NCI-H2171 treated with DMSO at 0.1 percent for 48 hours (cell line): ENCODE measurements around the gene ZFPM1.

Source experiments
- DNase-seq: peaks from one replicate; lab custom pipeline; 2025; lab: John Stamatoyannopoulos, UW

ZFPM1 gene

DNA sequence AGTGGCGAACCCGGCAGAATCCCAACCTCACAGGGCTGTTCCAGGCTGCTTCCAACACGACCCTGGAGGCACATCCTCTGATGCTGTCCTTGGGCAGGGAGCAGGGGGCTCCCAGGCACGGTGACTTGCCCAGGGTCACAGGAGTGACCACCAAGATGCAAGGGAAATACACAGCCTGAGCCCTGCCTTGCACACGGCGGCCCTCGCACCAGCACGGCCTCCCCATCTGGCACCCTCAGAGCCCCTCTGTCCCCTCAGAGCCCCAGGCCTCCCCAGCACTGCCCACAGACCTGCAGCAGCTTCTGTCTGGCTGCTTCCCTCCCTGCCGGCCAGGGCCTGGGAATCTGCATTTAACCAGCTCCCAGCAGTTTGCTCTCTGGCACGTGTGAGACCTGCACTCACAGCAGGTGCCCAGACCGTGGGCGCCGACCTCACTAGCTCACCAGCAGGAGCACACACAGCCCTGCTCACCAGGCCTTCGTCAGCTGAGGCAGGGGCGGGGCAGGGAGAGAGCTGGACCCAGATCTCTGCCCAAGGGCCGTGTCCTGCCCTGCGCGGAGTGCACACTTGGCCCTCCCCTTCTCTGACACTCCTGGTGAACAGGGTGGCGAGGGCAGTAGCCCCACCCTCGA lies 87.4 kb downstream of the ZFPM1 start:
- no peak for DNase-seq

DNA sequence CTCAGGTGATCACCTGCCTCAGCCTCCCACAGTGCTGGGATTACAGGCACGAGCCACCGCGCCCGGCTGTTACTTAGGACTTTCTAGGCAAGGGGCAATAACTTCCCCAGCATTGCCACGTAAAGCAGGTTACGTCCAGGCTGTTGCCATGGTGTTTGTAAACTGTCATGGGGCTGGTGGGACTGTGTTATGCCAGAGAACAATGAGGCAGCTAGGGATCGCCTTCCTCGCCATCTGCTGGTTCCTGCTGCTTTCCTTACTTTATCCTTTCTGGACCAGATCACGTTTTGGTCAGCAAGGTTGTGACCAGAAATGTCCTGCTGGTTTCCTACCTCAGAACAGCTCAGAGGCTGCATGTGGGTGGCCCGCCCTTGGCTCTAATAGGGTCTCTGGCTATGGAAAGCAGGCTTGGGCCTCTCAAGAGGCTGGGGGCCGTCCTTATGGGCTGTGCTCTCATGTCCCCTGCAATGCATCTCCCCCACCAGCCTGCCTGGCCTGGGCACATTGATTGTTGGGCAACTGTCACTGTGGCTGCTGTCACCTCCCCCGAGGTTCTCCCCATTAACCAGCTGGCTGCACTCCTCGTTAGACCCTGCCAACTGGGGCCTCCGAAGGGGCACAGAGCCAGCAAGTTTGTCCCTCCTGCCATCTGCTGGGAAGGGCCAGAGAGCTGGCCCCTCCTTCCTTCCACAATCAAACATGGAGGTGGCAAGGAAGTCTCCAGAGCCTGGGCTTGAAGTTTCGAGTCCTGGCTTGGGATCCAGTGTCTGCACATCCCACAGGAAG lies 88.9 kb downstream of the ZFPM1 start:
- DNase-seq = peak; percentile 85

DNA sequence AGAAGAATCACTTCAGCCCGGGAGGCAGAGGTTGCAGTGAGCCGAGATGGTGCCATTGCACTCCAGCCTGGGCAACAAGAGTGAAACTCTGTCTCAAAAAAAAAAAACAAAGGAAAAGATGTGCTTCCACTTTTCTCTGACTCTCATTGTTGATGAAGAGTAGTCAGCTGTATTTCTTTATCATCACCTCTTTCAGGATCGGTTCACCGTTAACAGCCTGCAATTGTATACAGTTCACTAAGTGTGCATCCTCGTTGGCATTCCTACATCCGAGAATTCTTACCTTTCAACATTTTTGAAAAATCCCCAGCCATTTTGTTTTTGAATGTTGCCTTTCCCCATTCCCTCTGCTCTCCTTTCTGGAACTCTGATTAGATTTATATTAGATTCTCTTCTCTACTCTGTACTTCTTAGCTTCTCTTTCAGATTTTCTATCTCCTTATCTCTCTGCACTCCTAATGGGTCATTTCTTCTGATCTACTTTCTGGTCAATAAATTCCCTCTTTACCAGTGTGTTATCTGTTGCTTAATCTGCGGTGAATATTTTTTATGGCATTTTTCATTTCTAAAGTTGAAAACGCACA lies 90.2 kb downstream of the ZFPM1 start:
- peak; percentile 14 for DNase-seq

DNA sequence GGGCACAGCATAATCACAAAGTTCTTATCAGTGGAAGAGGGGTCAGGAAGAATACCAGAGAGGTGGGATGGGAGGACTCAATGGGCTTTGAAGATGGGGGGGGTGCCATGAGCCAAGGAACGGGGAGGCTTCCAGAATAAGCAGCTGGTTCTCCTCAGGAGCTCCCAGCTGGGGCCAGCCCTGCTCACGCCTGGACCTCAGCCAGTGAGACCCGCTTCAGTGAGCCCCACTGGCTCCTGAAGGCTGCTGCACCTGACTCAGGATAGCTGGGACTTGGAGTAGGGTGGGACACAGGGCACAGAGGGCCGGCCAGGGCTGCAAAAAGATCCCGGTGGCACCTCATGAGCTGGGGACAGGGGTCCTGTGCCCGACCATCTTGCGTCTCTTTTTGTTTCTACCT lies 92.7 kb downstream of the ZFPM1 start:
- DNase-seq = no peak

DNA sequence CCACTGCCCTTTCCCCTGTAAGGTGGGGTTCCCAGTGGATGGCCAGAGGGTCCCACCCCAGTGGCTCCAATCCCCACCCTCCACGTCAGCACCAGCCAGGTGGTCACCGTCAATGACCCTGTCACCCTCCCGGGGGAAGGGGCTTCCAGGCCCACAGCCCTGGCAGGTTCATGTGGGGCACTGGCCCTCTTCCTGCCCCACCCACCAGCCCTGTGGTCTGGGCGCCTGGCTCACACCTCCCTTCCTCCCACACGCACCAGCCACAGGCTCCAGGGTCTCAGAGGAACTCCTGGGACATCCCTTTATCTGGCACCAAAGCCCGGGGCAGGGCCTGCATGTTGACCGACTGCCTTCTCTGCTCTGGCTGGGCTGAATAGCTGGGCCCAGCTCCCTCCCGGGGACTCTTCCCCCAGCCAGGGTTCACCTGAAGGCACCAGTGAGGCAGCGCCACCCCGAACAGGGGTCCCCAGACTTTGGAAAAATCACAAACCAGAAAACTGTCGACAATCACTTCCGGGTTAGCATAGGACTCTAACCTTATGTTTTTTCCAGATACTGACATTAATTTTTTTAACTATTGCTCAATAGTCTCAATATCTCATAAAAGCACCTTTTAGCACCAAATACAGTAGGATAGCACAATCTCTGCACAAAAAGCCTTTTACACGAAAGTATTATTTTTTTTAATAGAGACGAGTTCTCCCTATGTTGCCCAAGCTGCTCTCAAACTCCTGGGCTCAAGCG lies 95.2 kb downstream of the ZFPM1 start:
- DNase-seq = no peak

DNA sequence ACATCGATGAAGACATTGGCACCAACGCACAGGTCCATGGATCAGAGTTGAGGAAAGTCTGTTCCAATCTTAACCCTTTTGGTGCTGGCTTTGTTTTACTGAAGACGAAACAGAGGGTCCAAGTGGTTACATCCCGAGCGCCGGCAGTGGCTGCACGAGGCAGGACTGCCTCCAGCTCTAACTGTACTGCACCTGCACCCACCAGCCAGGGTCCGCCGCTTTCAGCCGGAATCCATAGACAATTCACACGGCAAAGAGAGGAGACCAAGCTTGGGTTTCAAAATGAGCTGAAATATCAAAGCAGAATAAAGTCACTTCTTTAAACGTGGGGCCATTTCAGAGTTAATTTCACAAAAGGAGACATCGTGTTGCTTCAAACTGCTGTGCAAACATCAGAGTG lies 95.9 kb downstream of the ZFPM1 start:
- no peak for DNase-seq

DNA sequence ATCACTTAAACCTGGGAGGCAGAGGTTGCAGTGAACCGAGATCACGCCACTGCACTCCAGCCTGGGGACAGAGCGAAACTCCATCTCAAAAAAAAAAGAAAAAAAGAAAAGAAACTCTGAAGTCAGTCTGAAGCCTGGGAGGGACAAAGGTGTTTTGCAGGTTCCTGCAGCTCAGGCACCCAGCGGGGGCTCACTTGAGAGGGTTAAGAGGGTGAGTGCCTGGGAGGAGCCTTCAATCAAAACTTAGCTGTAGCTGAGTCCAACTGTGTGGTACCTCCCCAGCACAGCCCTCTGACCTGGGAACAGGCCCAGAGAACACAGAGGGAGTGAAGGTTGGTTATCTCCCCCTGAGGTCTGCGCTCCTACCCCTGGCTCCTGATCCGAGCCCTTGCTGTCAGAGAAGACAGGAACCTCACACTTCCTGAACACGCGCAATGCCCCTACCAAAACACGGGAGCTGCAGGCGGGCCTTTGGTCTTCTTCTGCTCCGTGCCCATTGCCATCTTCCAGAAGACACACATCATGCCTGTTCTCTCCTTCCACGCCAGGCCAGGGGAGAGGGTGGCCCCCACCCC lies 96.7 kb downstream of the ZFPM1 start:
- no peak for DNase-seq

DNA sequence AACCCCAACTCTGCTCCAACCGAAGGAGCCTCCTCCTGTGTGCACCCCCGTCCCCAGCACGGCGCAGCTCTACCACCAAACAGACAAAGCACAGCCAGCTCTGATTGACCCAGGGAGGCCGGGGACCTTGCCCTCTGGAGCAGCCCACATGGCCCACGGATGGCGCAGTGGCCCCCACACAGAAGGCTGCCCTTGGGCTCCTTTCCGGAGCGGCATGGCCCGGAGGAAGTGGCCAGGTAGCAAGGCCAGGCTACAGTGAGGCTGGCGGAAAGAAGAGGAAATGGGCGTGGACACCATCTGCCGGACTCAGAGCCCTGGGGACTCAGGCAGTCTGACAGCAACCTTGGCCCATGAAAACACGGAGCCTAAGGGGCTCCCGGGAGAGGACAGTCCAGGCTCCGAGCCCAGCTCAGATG lies 97.2 kb downstream of the ZFPM1 start:
- DNase-seq = no peak

DNA sequence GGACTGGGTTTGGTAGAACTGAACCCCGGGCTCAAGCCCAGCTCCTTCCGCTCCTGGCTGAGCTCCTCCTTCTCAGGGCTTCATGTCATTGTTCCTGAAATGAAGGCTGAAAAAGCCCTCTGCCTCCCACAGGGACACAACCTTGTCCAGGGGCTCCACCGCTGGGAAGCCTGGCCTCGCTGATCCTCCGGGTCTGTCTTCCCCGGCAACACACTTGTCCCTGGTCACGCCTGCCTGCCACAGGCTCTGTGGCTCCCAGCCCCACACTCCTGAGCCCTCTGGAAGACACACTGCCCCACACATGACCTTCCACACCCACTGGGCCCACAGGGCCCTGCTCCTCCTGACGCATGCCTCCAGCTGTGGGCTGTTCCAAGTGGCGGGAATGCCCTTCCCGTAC lies 99.1 kb downstream of the ZFPM1 start:
- no peak for DNase-seq

DNA sequence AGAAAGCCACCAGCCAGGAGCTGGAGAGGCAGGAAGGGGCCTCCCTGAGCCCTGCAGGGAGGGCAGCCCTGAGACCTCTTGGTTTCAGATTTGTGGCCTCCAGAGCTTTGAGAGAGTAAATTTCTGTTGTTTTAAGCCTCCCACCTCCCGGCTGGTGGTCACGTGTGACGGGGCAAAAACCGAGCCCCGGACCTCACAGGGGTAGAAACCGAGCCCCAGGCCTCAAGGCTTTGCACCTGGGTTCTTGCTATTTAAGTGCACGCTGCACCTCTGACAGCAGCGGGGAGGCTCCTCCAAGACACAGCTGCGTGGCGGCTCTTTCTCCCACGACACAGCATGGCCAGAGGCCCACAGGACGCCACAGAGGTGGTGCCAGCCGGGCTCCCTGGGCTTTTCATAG lies 99.7 kb downstream of the ZFPM1 start:
- DNase-seq = no peak

DNA sequence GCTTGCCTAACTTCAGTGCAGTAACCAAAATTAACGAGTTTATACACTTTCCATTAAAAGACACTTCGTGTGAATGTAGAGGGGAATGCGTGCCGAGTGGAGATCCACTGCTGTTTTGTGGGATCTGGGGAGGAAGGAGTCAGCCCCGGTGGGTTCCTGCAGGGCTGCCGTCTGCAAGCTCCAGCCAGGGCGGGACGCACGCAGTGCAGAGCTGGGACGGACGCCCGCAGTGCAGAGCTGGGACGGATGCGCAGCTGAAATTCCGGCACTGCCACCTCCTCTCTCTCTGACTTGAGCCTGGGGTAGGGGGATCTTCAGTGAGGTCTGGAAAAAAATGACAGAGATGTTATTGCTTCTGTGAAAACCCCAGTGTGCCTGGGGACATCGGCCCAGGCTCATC lies 100.7 kb downstream of the ZFPM1 start:
- DNase-seq = no peak

DNA sequence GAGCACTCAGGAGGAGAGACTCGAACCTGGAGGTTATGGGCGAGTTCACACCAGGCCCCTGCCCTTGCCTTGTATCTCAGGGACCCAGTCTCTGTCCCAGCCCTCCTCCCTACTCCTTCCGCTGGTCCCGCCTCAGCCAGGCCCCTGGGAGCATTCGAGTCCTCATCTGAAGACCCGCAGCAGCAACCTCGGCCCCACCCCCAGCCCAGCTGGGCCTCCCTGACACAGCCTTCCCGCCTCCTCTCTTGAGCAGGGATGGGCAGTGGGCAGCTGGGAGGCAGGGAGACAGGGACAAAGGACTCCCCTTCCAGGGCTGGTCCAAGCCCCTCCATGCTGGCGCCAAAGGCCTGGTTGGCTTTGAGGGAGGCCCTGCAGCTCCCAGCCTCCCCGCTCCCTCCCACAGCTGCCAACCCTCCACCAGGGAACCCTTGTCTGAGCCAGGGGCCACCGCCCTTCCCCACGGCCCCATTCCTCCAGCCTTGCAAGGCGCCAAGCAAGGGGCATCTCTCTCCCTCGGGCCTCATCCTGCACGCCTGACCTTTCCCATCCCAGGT lies 101.7 kb downstream of the ZFPM1 start:
- DNase-seq = no peak

DNA sequence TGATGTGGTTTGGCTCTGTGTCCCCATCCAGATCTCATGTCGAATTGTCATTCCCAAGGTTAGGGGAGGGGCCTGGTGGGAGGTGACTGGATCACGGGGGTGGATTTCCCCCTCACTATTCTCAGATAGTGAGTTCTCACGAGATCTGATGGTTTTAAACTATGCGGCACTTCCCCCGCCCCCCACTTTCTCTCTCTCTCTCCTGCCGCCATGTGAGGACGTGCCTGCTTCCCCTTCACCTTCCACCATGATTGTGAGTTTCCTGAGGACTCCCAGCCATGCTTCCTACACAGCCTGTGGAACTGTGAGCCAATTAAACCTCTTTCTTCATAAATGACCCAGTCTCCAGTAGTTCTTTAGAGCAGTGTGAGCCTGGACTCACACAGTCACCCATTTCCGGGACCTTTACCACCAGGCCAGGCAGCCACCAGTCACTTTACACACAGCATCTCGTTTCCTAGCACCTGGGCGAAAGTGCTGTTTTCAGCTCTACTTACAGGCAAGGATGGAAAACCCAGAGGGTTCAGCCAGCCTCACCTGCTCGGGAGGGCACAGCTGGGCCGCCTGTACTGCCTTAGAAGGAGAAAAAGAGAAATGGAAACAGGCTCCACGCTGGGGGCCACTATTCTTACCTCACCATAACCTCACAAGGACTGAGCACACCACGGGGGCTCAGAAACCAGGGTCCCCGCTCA lies 103.4 kb downstream of the ZFPM1 start:
- DNase-seq = no peak

DNA sequence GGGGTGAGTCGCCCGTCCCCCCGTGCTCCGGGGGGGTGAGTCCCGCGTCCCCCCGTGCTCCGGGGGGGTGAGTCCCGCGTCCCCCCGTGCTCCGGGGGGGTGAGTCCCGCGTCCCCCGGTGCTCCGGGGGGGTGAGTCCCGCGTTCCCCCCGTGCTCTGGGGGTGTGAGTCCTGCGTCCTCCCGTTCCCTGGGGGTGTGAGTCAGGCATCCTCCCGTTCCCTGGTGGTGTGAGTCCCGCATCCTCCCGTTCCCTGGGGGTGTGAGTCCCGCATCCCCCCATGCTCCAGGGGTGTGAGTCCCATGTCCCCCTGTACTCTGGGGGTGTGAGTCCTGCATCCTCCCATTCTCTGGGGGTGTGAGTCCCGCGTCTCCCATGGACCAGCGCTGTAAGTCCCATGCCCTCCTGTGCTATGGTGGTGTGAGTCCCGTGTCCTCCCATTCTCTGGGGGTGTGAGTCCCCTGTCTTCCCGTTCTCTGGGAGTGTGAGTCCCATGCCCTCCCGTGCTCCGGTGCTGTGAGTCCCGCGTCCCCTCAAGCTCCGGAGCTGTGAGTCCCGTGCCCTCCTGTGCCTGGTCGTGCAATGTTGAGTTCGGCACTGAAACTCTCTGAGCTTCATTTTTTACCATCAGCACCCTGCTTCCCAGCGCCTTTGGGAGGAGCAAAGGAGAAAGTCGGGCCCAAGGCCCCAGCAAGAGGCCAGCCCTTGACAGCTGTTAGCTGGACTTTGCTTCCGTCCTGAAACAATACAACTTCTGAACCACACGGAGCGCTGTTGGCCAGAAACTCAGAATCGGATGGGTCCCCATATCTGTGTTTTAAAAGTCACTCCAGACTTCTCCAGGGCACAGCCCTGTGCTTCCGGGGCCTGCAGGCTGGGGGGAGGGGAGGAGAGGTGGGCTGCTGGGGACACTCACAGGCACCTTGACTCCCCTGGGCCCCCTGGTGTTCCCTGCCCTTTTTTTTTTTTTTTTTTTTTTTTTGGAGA lies 105.7 kb downstream of the ZFPM1 start:
- peak; percentile 63 for DNase-seq

DNA sequence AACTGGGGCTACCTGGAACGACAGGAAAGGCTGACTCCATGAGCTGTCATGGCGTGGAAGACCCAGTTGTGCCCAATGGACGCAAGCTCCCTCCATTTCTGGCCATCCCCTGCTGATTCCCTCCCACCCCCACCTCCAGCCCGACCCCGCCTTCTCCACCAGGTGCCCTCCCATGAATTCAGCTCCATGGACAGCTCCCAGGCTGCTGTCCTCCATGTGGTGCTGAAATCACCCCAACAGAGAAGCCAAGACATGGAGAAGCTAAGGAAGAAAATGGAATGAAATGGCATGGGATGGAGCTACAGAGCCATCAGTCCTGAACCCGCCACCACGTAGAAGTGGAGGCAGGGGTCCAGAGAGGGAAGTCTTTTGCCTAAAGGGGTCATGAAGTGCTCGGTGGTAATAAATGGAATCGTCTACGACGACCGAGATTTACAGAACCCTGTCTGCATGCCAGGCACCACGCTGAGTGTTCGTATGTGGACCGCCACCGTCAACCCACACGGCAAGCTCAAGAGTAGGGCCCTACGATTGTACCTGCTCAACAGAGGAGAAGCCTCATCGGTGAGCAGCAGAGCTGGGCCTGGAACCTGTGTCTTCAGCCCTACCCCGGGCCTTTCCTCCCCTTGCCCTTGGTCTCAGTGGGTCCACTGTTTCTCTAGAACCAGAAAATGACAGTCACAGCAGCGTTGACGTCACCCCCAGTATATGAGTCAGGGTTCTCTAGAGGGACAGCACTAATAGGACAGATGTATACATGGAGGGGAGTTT lies 107.8 kb downstream of the ZFPM1 start:
- DNase-seq = no peak

DNA sequence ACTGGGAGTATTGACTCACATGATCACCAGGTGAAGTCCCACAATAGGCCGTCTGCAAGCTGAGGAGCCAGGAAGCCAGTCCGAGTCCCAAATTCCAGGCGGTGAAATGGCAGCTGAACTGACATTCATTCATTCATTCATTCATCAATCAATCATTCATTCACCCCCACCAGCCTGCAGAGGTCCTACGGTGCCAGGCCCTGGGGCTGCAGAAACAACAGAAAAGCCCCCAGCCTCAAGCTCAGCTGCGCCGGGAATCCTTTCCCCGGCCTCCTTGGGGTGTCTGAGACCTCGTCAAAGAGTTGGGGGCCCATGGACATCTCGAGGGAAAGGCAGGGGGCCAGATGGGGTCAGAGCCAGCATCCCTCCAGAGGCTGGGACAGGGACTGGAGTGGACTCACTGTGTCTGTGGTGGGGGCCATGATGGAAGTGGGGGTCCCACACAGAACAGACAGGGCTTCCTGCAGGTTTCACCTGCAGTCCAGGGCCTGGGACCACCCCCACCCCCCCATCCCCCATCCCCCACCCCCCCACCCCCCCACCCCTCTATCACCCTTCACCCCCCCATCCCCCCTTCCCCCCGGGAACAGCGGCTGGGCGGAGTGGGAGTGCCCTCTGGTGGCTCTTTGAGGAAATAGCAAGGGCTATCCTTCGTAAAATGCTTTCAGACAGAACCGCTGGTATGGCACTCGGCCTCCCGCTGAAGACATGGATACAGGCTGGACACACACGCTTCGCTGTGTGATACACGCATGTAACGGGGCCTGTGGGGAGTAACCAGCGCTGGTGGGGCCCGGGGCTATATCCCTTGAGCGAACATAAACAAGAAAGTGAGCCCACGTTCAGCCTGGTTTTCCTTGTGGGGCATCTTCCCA lies 108.6 kb downstream of the ZFPM1 start:
- peak; percentile 26 for DNase-seq

DNA sequence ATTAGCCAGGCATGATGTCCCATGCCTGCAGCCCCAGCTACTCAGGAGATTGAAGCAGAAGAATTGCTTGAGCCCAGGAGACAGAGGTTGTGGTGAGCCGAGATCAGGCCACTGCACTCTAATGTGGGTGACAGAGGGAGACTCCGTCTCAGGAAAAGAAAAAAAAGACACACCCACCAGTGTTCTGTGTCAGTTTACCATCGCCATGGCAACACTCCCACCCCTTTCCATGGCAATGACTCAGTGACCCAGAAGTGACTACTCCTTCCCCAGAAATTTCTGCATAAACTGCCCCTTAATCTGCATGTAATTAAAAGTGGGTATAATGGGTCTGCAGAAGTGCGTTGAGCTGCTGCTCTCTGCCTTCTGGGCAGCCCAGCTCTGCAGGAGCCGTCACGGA lies 113.1 kb downstream of the ZFPM1 start:
- DNase-seq = no peak
